Activated CD8-positive, alpha-beta T cell treated with anti-CD3 and anti-CD28 coated beads for 36 hours (primary cell): ENCODE measurements around the gene LEUTX. TPM values are rescaled to one million over a fixed set of nuclear protein-coding genes. Genes with fewer than 3 reads are reported as not detected.
"Not testable (repeated sequence)": the region's sequence is repeated elsewhere in the genome, so short reads cannot be mapped to it uniquely, and the experiment has no call there.

Experiments used
- ATAC-seq: fragments of 200-7000 bp; cut with Tn5 transposase; one replicate; pipeline ENCODE4 v1.10.0; 2021; ENCODE audit warnings: mild to moderate bottlenecking, moderate library complexity
- CTCF ChIA-PET: fragments of 350-600 bp; sonication (Branson Sonifier 250); formaldehyde crosslinking; loops from one replicate; lab custom pipeline; 2021; ENCODE audit warnings: antibody characterized with exemption; lab: Charles Lee
- POLR2A ChIA-PET: fragments of 350-600 bp; sonication (Branson Sonifier 250); formaldehyde crosslinking; loops from one replicate; lab custom pipeline; 2021; ENCODE audit warnings: antibody characterized with exemption; lab: Charles Lee
- DNase-seq: peaks from one replicate; pipeline ENCODE4 v3.0.0-alpha.2; 2020
- H3K27ac Mint-ChIP-seq: one replicate; pipeline ENCODE4 v1.8.0; 2021; ENCODE audit warnings: mild to moderate bottlenecking, mixed read lengths
- H3K27me3 Mint-ChIP-seq: one replicate; pipeline ENCODE4 v1.8.0; 2021; ENCODE audit warnings: mixed read lengths
- H3K36me3 Mint-ChIP-seq: one replicate; pipeline ENCODE4 v1.8.0; 2021; ENCODE audit warnings: low read depth, mixed read lengths
- H3K4me1 Mint-ChIP-seq: one replicate; pipeline ENCODE4 v1.8.0; 2021; ENCODE audit warnings: low read depth, mixed read lengths
- H3K4me3 Mint-ChIP-seq: one replicate; pipeline ENCODE4 v1.8.0; 2021; ENCODE audit warnings: mild to moderate bottlenecking, moderate library complexity, mixed read lengths
- H3K9me3 Mint-ChIP-seq: one replicate; pipeline ENCODE4 v1.8.0; 2021; ENCODE audit warnings: mixed read lengths
- intact Hi-C: fragments of 100-400 bp; cut with micrococcal nuclease; formaldehyde crosslinking; loops from one replicate; pipeline ENCODE4 v1.10.0; 2022
- total RNA-seq, 2 experiments: library from RNA; stranded (reverse); gene quantifications; one replicate each; pipeline ENCODE4 v1.2.3, GENCODE V29; 2021
- TF ChIP-seq, protein P1 (sequence below): fragments of 200-600 bp; IDR thresholded peaks from one replicate; pipeline ENCODE4 v1.8.0; 2022; ENCODE audit warnings: antibody characterized with exemption, mild to moderate bottlenecking

The LEUTX gene
- total RNA-seq, 2 experiments from 2014 or later = not detected

DNA sequence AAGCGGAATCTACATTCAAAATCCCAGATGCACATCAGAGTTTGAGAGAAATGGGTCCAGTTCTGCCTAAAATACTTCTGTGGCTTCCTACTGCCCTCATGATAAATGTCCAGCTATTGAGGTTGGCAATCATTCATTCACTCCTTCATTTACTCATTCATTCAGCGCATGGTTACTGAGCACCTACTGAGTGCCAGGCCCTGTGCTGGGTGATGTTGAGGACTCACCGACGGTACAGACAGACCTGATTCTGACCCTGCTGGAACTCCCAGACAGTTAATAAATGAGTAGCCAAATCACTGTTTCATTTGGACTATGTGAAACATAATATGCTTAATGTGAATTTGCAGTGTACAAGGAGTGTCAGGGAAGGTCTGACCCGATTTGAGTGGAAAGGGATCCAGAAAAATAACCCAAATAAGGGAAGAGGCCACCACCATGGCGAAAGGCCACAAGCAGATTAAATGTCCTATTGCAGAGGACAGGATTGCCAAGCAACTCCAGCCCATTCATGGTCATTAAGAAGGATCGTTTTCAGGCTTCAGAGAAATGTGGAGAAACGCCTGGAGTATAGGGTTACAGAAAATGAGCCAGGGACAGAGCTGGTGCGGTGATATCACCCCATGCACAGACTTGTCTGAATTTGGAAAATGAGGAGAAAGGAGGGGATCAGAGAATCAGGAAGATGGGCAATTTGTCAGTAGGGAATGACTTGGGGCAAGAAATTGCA is 34.8 kb downstream of the LEUTX start:
- Mint-ChIP-seq H3K9me3 (no peaks in the 10 kb centered on the region), H3K27ac (no peak overlapping the region), H3K27me3 (no peaks in the 10 kb centered on the region), H3K4me1 (peaks cover 12% of the 10 kb centered on the region), H3K4me3 (no peak overlapping the region), H3K36me3 (peaks cover 5% of the 10 kb centered on the region)
- no peak for DNase-seq
- no peak for ATAC-seq
- ChIA-PET POLR2A (interaction anchor here (0.8 kb wide), 1 partner anchor 11 kb away, joined by 3 read pairs; no protein-coding TSS in a partner anchor), CTCF (interaction anchor here (1.6 kb wide), 1 partner anchor 21 kb away, joined by 6 read pairs; no protein-coding TSS in a partner anchor)
- intact Hi-C loops = no loop called here
- TF ChIP-seq, protein P1, sequence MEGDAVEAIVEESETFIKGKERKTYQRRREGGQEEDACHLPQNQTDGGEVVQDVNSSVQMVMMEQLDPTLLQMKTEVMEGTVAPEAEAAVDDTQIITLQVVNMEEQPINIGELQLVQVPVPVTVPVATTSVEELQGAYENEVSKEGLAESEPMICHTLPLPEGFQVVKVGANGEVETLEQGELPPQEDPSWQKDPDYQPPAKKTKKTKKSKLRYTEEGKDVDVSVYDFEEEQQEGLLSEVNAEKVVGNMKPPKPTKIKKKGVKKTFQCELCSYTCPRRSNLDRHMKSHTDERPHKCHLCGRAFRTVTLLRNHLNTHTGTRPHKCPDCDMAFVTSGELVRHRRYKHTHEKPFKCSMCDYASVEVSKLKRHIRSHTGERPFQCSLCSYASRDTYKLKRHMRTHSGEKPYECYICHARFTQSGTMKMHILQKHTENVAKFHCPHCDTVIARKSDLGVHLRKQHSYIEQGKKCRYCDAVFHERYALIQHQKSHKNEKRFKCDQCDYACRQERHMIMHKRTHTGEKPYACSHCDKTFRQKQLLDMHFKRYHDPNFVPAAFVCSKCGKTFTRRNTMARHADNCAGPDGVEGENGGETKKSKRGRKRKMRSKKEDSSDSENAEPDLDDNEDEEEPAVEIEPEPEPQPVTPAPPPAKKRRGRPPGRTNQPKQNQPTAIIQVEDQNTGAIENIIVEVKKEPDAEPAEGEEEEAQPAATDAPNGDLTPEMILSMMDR = no peak

DNA sequence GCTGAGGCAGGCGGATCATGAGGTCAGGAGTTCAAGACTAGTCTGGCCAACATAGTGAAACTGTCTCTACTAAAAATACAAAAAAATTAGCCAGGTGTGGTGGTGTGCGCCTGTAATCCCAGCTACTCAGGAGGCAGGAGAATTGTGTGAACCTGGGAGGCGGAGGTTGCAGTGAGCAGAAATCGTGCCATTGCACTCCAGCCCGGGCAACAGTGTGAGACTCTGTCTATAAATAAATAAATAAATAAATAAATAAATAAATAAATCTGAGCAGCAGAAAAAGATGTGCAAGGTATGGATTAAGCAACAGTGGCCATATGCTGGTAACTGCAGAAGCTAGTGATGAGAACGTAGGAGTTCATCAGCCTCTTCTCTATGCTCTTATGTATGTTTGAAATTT is 35.5 kb downstream of the LEUTX start:
- intact Hi-C loops, H3K27ac Mint-ChIP-seq, ATAC-seq, H3K36me3 Mint-ChIP-seq, POLR2A ChIA-PET, H3K9me3 Mint-ChIP-seq, DNase-seq, H3K4me3 Mint-ChIP-seq, H3K27me3 Mint-ChIP-seq: not testable (repeated sequence)
- H3K4me1 Mint-ChIP-seq = peaks cover 15% of the 10 kb centered on the region
- CTCF ChIA-PET = interaction anchor here (1.2 kb wide), 1 partner anchor 9 kb away, joined by 3 read pairs; no protein-coding TSS in a partner anchor

DNA sequence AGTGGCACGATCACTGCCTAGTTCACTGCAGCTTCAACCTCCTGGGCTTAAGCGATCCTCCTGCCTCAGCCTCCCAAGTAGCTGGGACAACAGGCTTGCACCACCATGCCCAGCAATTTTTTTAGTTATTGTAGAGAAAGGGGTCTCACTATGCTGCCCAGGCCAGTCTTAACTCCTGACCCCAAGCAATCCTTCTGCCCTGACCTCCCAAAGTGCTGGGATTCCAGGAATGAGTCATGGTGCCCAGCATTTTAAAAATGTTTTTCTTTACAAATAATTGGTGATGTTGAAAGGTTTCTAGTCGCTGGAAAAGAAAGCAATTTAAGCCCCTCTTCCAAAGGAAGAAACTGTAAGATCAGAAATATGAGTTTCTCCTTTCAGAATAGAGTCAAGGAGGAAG is 35.9 kb downstream of the LEUTX start:
- CTCF ChIA-PET = interaction anchor here (1.2 kb wide), 1 partner anchor 9 kb away, joined by 3 read pairs; no protein-coding TSS in a partner anchor
- TF ChIP-seq, protein P1 = no peak
- H3K4me3 Mint-ChIP-seq = no peak overlapping the region
- H3K27ac Mint-ChIP-seq = no peak overlapping the region
- H3K36me3 Mint-ChIP-seq = peaks cover 5% of the 10 kb centered on the region
- no peaks in the 10 kb centered on the region for H3K9me3 Mint-ChIP-seq
- ATAC-seq = no peak
- POLR2A ChIA-PET = no interaction called here
- H3K4me1 Mint-ChIP-seq = peaks cover 17% of the 10 kb centered on the region
- intact Hi-C loops = no loop called here
- DNase-seq = no peak
- H3K27me3 Mint-ChIP-seq = no peaks in the 10 kb centered on the region

DNA sequence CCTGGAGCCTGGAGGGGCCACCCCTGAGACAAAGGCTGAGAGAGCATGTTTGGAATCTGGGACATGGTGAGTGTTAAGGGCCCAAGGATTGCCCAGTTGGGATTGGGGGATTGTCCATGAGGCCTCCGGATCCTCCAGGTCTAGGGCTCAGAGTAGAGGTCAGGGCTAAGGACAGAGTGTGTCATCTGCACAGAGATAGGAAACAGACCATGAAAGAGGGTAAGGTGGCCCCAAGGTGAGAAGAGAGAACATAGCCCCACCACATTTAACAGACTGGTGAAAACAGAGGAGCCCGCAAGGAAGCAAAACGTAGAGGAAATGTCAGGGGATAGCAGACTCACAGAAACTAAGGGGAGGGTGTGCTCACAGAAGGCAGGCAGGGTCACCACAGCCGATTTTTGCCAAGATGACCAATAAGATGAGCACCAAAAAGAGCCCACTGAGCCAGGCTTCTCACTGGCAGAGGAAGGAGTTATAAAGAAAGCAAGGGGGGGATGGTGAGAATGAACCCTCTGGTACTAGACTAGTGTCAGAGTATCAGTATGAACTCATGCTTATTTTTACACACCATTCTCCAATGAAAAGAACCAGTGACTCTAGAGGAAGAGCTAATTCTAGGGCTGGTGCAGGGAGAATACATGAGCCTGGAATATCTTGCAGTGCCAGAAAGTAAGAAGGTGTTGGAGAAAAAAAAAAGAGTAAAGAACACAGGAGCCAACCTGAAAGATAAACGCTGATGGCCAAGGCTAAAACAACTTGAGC is 37.8 kb downstream of the LEUTX start:
- DNase-seq = no peak
- peaks cover 6% of the 10 kb centered on the region for H3K36me3 Mint-ChIP-seq
- peak; percentile 51 for ATAC-seq
- intact Hi-C loops = no loop called here
- ChIA-PET POLR2A (no interaction called here), CTCF (interaction anchor here (1.3 to 1.8 kb wide), 2 partner anchors 24 to 28 kb away, joined by 4 read pairs; no protein-coding TSS in a partner anchor)
- no peaks in the 10 kb centered on the region for H3K9me3 Mint-ChIP-seq
- TF ChIP-seq, protein P1 = no peak
- peak overlapping the region; percentile 46 for H3K27ac Mint-ChIP-seq
- peaks cover 17% of the 10 kb centered on the region for H3K4me1 Mint-ChIP-seq
- H3K4me3 Mint-ChIP-seq = no peak overlapping the region
- no peaks in the 10 kb centered on the region for H3K27me3 Mint-ChIP-seq

DNA sequence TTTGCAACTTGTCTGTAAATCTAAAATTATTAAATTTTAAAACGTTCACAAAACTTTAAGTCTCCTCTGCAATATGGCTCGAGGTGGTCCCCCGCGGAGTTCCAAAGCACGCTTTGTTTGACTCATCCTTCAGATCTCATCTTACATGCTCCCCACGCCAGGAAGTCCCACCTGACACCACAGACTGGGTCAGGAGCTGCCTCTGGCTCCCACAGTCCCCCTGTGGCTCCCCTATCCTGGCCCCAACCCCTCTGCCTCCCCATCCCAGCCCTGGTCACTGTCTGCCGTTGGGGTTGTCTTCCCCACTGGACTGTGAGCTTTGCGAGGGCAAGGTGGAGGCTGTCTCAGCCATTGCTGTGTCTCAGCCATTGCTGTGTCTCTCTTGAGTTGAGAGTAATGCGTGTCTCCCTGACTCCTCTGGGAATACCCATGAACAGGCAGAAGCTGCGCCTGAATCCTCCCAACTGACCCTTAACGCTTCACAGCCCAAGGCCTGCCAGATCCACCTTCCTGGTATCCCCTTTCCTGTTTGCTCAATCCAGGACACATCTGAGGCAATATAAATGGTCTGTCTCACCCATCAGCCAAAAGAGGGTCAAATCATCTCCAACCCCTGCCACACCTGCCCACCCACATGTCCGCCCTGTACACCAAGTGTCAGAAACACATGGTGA is 39.4 kb downstream of the LEUTX start:
- CTCF ChIA-PET = interaction anchor here (1.2 to 1.8 kb wide), 2 partner anchors 25 to 27 kb away, joined by 3 to 4 read pairs; no protein-coding TSS in a partner anchor
- Mint-ChIP-seq H3K4me1 (peaks cover 17% of the 10 kb centered on the region), H3K9me3 (no peaks in the 10 kb centered on the region), H3K27ac (no peak overlapping the region), H3K27me3 (no peaks in the 10 kb centered on the region), H3K36me3 (peaks cover 6% of the 10 kb centered on the region), H3K4me3 (no peak overlapping the region)
- intact Hi-C loops = no loop called here
- TF ChIP-seq, protein P1 = no peak
- POLR2A ChIA-PET = interaction anchor here (1.4 kb wide), 1 partner anchor 27 kb away, joined by 3 read pairs; no protein-coding TSS in a partner anchor
- ATAC-seq = no peak
- no peak for DNase-seq
